Activated T-cell treated with anti-CD3 and anti-CD28 coated beads for 24 hours (primary cell): ENCODE data around the gene TFDP1.

Source experiments
- DNase-seq: peaks from one replicate; pipeline ENCODE4 v3.0.0-alpha.2; 2020; ENCODE audit warnings: low read depth

TFDP1 gene, protein sequence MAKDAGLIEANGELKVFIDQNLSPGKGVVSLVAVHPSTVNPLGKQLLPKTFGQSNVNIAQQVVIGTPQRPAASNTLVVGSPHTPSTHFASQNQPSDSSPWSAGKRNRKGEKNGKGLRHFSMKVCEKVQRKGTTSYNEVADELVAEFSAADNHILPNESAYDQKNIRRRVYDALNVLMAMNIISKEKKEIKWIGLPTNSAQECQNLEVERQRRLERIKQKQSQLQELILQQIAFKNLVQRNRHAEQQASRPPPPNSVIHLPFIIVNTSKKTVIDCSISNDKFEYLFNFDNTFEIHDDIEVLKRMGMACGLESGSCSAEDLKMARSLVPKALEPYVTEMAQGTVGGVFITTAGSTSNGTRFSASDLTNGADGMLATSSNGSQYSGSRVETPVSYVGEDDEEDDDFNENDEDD

DNA sequence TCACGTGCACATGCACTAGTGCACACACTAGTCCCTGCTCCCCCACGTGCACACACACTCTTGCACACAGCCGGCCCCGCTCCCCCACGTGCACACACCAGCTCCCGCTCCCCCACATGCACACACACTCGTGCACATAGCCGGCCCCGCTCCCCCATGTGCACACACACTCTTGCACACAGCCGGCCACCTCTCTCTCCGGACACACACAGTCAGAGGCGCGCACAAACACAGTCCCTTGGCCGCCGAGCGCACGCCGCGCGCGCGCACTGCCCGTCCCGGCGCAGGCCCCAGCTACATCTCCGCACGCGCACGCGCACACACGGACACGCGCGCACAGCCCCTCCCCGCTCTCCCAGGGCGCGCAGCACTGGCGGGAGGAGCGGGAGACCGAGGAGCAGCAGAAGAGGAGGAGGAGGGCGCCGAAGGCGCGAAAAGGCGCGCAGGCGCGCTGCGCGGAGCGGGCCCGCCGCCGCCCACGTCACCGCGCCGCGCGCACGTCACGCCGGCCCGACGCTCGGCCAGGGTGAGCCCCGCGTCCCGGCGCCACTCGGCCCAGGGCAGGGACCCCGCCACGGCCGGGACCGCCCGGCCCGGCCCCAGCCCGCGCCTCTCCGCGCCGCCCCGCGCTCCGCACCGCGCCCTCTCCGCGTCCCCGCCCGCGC lies at the start of gene TFDP1:
Gene TFDP1, plus strand, starts transcription at position 549 of the 665 bp plus-strand sequence. CDS start 1,085 bp downstream, outside the sequence.
- peak; percentile 80 for DNase-seq

DNA sequence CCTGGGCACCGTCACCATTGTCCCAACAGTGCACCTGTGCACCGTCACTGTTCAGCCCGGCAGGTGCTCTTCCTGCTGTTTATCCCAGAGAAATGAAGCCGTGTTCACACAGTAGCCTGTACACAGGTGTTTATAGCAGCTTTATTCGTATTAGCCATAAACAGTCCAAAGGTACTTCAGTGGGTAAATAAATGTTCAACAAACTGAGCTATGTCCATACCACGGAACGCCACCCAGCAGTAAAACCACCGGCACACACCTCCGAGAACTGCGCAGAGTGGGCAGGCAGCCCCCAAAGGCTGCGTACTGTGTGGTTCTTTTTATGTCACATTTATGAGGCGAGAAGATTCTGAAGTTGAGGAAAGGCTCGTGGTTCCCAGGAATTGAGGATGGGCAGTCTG lies 49.2 kb upstream of the TFDP1 start:
- DNase-seq, result no peak

DNA sequence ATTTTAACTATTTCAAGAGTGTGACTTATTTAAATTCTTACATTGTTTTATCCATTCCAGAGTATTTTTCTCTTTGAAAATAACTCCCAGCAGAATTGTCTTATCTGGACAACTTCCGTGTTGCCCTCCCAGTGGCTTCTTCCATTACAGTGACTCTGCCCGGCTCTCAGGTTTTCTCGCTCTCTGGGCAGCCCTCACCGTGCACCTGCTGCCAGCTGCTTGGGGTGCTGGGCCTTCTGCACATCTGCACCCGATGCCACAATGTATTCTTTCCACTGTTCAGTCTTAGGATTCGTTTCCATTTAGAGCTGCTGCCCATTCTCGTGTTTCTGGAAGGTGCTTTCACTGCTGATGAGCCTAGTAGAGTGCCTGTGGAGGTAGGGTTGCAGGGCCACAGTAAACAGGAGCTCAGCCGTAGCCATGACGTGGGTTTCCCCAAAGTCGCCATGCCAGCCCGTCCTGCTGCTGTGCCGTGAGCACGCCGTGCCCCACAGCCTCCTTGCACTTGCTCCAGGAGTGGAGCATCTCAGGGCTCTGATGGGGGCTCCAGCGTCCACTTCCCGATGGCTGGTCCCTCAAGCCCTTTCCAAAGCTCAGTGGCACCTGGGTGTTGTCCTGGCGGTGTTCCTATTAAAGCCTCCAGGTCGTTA lies 48.0 kb upstream of the TFDP1 start:
- DNase-seq, result no peak

DNA sequence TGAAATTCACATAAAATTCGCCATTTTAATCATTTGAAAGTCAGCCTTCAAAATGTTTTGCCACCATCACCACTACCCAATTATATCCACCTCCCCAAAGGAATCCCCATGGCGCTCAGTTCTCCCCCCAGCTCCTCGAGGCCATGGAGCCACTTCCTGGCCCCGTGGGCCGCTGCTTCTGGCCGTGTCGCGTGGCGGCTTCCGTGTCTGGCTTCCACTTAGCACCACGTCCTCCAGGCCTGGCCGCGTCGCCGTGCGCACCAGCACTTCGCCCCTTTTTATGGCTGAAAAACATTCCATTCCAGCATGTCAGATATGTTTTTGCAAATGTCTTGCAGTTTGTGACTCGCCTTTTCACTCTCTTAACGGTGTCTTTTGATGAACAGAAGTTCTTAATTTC lies 47.3 kb upstream of the TFDP1 start:
- no peak for DNase-seq

DNA sequence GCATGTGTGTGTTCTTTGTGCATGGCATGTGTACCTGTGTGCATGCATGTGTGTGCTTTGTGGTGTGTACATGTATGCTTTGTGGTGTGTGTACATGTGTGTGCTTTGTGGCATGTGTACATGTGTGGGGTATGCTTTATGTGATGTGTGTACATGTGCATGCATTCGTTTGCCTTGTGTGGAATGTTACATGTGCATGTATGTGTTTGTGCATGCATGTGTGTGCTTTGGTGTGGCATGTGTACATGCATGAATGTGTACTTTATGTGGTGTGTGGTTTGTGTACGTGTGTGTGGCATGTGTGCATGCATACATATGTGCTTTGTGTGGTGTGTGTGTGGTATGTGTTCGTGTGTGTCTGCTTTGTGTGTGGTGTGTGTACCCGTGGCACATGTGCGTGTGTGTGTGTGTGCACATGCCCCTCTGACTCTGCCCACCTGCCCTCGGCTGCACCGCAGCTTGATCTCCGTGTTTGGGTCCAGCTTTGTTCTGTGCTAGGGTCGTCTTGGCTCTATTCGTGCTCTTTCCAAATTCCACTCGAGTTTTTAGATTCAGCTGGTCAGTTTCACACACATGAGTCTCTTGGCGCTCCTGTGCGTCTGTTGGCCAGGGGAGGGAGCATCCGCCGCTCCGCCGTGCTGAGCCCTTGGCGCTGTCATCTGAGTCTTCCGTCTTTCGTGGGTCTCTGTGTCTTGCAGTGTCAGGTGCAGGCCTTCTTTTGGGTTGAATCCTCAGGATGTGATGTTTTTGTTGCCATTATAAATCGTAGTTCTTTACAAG lies 46.5 kb upstream of the TFDP1 start:
- no peak for DNase-seq

DNA sequence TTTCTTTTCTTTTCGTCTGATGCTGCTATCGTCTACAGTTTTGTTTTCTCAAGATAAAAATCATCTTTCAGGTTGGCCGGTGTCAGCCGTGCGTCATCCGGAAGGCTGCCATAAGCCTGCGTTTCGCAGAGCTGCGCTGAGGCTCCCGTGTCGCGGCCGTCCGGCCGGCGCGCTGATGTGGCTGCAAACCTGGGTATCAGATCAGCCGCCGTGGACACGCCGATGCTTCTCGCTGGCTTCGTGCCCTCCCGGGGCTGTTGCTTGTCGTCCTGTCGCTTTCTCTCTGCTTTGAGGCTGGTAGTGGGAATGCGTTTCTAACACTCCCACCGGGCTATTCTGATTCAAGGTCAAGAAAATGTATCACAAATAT lies 45.9 kb upstream of the TFDP1 start:
- no peak for DNase-seq

DNA sequence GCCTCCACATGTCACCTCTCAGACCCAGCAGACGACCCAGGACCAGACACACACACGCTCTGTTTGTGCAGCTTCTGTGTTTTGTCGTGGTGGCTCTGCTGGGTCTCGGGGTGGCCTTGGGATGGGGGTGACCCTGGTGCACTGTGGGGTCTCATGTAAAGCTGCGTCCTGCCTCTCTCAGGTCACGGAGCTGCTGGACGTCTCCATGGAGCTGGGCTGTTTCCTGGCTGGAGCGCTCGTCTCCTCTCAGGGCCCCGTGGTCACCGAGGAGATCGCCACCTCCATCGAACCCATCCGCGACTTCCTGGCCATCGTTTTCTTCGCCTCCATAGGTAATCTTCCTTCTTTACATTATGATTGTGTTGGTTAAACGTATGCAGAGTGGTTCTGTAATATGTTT lies 45.4 kb upstream of the TFDP1 start:
- DNase-seq, result no peak

DNA sequence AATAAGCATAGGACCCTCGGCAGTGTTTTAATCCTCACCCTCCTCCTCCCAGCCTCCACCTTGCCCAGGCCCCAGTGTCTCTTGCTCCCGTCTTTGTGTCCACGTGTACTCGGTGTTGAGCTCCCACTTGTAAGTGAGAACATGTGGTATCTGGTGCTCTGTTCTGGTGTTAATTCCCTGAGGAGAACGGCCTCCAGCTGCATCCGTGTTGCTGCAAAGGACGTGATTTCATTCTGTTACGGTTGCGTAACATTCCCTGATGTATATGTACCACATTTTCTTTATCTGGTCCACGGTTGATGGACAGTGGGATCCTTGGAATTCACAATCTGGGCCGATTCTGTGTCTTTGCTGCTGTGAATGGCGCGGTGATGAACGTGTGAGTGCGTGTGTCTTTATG lies 44.7 kb upstream of the TFDP1 start:
- no peak for DNase-seq

DNA sequence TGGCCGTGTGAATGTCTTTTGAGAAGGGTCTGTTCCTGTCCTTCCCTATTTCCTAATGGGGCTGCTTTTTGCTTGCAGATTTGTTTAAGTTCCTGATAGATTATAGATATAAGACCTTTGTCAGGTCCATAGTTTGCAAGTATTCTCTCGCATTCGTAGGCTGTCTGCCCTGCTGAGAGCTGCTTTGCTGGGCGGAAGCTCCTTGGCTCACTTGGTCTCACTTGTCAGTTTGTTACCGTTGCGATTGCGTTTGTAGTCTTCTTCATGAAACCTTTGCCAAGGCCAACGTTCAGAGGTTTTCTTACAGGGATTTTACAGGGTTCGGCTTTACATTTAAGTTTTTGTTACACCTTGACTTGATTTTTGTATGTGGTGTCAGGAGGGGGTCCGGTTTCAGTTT lies 44.0 kb upstream of the TFDP1 start:
- DNase-seq, result no peak

DNA sequence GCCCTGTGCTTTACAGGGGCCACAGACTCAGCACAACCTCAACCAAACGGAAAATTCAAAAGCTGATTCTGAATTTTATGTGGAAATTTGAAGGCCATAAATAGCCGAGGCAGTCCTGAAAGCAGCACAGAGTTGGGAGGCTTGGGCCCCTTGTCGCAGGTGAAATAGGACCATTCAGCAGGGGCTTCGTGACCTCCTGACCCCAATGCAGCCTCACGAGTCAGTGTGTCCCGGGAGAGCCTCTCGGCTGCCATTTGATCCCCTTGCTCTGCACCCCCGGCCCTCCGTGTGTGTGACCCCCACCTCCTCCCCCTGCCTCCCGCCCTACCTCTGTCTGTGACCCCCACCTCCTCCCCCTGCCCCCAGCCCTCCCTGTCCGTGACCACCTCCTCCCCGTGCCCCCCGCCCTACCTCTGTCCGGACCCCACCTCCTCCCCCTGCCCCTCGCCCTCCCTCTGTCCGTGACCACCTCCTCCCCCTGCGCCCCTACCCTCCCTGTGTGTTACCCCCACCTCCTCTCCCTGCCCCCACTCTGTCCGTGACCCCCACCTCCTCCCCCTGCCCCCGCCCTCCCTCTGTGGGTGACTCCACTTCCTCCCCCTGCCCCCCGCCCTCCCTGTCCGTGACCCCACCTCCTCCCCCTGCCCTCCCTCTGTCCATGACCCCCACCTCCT lies 41.7 kb upstream of the TFDP1 start:
- no peak for DNase-seq

DNA sequence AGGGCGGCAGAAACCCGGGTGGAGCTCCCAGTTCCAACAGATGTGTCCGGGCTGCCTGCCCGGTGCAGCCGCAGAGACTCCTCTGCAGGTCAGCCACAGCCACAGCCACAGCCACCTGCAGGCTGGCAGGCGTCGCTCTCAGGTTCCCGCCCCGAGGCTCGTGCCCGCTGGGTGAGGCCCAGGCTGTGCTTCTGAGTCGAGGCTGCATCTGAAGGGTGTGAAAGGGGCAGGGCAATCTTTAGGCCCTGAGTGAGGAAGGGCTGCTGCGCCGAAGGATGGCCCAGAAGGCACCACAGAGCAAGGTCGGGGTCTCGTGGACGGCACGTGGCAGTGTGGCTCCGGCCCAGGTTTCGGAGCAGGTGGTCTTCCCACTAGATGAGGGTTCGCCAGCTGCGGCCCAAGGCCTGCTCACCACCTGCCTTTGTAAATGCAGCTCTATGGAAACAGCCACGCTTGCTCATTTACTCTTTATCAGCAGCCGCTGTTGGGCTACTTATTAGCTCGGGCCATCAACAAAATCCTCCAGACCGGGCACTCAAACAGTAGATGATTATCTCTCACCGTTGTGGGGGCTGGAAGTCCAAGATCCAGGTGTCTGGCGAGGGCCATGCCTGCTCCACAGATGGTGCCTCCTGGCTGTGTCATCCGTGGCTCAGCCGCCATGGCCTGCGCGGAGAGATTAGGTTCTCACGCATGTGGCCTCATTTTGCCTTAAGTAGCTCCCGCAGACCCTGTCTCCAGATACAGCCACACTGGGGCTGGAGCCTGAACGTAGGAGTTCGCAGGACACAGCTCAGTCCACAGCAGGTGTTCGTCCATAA lies 40.3 kb upstream of the TFDP1 start:
- DNase-seq, result no peak

DNA sequence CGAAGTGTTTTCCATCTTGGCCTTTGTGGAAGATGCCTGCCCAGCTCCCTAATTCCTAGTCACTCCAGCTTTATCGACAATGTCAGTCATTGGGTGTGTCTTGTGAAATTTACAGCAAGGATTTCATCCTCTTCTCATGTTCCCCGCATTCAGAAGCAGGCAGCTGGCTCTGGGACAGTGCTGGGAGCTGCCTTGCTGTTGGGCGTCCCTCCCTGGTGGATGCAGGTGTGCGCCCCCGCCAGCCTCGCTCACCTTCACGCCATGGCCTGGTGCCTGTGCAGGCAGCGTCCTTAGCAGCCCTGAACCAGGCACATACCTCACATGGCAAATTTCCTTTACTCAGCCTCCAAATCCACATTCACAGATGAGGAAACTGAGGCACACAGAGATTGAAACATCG lies 39.7 kb upstream of the TFDP1 start:
- DNase-seq, result no peak

DNA sequence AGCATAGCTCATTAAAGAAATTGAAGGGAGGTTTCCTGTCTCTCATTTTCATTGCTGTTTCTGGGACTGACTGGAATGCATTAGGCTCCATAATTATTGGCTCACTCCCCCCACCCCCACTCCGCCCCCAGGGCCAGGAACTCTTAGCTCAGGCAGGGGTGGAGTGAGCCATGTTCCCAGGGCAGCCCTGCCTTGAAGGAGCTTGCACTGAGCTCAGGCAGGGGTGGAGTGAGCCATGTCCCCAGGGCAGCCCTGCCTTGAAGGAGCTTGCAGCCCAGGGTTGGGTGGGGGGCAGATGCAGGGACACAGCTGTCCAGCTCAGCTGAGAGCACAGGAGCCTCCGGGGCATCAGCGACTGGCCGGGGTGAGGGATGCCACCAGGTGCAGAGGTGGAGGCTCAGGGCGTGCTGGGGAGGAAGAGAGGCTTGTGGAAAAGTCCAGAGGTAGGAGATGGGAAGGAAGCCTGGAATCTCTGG lies 39.1 kb upstream of the TFDP1 start:
- DNase-seq, result no peak

DNA sequence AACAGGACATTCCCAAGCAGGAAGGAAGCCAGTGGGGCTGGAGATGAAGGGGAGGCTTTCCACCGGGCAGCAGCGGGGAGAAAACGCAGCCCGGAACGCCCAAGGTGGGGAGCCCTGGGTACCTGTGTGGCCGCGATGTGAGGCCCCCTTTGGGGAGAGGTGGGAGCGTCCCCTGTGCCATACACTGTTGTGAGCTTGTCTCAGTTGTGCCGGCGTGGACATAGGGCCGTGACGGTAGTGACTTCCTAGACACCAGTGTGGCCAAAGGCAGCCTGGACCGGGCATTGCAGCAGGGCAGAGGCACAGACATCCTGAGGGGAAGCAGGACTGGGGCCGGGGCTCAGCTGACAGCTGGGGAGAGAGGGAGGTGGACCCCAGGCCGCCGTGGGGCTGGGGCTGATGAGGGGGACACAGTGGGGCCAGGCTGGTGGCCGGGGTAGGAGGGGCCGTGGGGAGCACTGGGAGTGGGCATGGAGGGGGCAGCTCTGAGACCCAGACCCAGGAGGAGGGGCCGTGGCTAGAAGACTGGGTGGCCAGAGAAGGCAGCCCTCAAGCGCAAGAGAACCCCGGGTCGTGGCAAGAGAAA lies 38.5 kb upstream of the TFDP1 start:
- no peak for DNase-seq

DNA sequence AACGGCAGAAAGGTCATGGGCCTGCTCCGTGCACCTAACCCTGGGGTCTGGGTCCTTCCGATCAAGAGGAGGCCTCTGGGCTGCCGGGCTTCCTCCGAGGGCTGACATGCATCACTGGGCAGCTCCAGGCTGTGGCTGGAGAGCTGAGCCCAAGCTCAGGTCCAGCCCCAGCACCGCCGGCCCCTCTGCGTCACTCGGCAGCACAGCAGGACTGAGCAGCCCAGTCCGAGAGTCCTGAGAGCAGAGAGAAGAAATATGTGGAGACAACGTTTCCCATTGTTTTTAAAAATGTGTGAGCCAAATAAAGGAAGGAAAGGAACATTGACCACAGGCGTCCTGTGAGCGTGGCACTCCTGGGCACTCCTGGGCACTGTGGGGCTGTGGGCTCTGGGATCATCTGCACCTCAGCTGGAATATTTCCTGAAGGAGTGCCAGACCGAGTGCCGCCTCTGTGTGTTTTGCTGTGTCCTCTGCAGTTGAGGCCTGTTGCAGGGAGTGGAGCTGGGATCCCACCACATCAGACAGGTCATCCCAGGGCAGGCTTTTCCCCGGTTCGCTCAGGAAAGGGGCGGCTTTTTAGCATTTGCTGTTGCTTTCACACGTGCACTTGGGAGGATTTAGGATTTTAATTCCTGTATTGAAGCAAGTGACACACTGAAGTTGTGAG lies 37.8 kb upstream of the TFDP1 start:
- no peak for DNase-seq

DNA sequence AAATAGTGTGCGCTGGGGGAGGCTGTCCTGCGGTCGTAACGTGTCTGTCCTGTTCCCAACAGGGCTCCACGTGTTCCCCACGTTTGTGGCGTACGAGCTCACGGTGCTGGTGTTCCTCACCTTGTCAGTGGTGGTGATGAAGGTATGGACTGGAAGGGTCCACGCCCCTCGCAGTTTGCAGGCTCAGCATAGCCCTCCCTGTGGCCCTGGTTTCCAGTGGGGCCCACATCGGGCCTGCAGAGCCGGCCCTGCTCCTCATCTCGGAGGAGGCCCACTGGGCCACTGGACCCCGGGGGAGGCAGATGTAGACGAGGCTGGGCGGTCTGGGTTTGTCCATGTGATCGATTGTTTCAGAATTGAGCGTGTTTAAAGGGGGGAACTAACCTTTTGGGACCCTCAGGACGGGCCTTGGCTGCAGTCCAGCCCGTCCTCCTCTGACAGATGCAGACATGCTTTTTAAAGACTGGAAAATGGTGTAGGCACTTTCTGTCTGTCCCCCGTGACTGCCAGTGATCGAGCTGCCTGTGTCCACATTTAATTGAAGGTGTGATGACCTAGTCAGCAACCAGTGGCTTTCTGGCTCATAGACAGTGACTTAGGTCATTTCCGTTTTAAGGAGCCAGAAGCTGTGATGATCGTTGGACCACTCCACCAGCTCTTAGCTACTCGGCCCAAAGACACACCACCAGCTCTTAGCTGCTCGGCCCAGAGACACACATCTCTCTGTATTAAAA lies 37.1 kb upstream of the TFDP1 start:
- no peak for DNase-seq

DNA sequence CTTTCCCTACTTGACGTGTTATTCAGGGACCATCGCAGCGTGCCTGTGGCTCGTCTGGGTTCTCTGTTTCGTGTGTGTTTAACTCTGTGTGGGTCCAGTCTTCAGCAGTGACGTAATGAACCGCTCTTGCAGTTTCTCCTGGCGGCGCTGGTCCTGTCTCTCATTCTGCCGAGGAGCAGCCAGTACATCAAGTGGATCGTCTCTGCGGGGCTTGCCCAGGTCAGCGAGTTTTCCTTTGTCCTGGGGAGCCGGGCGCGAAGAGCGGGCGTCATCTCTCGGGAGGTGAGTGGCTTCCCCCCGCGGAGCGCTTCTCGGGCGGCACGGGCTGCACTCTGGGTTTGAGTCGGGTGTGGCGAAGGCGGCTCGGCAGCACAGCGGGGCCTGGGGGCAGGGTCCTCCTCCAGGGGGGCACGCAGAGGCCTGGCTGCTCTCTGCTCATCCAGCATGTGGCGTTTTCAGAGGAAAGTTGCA lies 36.3 kb upstream of the TFDP1 start:
- DNase-seq, result no peak

DNA sequence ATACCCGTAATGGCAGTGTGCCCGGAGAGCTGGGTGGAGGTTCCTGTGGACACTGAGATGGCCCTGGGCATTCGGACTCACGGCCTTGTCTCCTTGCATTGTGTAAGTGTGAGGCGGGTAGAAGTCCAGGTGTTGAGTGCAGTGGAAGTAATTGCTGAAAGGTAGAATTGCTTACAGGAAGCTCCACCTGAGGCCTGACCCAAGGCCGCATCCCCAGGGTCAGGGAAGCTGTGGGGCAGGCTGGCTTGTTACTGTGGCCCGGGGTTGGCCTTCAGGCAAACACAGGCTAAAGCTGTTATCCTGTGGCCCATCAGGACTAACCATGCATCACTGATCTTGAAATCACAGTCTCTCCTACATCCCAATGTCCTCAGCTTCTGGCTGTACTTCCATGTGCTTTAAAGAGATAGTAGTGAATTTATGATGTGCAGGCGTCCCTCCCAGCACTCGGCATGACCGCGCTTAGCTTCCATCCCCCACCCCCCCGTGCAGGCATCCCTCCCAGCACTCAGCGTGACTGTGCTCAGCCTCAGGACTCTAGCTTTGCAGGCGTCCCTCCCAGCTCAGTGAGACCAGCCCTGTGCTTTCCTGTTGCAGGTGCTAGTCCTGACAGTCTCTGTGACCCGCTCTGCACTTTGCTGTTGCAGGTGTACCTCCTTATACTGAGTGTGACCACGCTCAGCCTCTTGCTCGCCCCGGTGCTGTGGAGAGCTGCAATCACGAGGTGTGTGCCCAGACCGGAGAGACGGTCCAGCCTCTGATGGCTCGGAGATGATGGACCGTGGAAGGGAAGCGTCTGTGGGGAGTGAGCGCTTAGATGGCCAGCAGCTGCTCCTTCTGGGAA lies 35.6 kb upstream of the TFDP1 start:
- no peak for DNase-seq
